WTC11 (cell line): Measurements from ENCODE around the gene PPM1M. TPM values are rescaled to one million over a fixed set of nuclear protein-coding genes. Genes with fewer than 3 reads are reported as not detected.

Experiments used
- ATAC-seq: fragments of 200-7000 bp; cut with Tn5 transposase; 2 replicates; pipeline ENCODE4 v1.10.0; 2021; ENCODE audit warnings: mild to moderate bottlenecking, moderate library complexity
- CTCF ChIA-PET: fragments of 300-600 bp; sonication (Branson Sonifier 250); formaldehyde crosslinking; loops from one replicate; lab custom pipeline; 2021; ENCODE audit warnings: antibody characterized with exemption; lab: Charles Lee
- POLR2A ChIA-PET: fragments of 350-600 bp; sonication (Branson Sonifier 250); formaldehyde crosslinking; loops from one replicate; lab custom pipeline; 2021; ENCODE audit warnings: antibody characterized with exemption; lab: Charles Lee
- DNase-seq: peaks from one replicate; pipeline ENCODE4 v3.0.0; 2021; ENCODE audit warnings: low spot score
- H3K27ac Mint-ChIP-seq: 2 replicates; pipeline ENCODE4 v1.8.0; 2021; ENCODE audit warnings: mixed read lengths
- H3K27me3 Mint-ChIP-seq: 2 replicates; pipeline ENCODE4 v1.8.0; 2021; ENCODE audit warnings: low read depth, mild to moderate bottlenecking, moderate library complexity, mixed read lengths
- H3K36me3 Mint-ChIP-seq: 2 replicates; pipeline ENCODE4 v1.8.0; 2021; ENCODE audit warnings: mixed read lengths
- H3K4me1 Mint-ChIP-seq: 2 replicates; pipeline ENCODE4 v1.8.0; 2022; ENCODE audit warnings: mixed read lengths
- H3K4me3 Mint-ChIP-seq: 2 replicates; pipeline ENCODE4 v1.8.0; 2021; ENCODE audit warnings: mild to moderate bottlenecking, moderate library complexity, mixed read lengths
- H3K9me3 Mint-ChIP-seq: 2 replicates; pipeline ENCODE4 v1.8.0; 2021; ENCODE audit warnings: mixed read lengths
- ARID4B ChIP-seq: sonication (generic); formaldehyde crosslinking; IDR thresholded peaks from 2 replicates; pipeline ENCODE4 v1.8.0; 2023; ENCODE audit warnings: missing genetic modification reagents, mild to moderate bottlenecking, borderline replicate concordance
- ATF3 ChIP-seq: sonication (generic); formaldehyde crosslinking; conservative IDR thresholded peaks from 2 replicates; pipeline ENCODE4 v1.8.1; 2022; ENCODE audit warnings: mild to moderate bottlenecking, missing genetic modification reagents
- CDX4 ChIP-seq: fragments of 250-450 bp; sonication (Bioruptor Pico); IDR thresholded peaks from 2 replicates; pipeline ENCODE4 v1.9.0; 2021; ENCODE audit warnings: moderate library complexity, mild to moderate bottlenecking, inconsistent platforms, borderline replicate concordance
- E2F5 ChIP-seq: sonication (generic); formaldehyde crosslinking; IDR thresholded peaks from 2 replicates; pipeline ENCODE4 v1.8.1; 2022; ENCODE audit warnings: mild to moderate bottlenecking, moderate library complexity, missing genetic modification reagents
- ESRRA ChIP-seq: sonication (generic); formaldehyde crosslinking; IDR thresholded peaks from 2 replicates; pipeline ENCODE4 v1.8.1; 2022; ENCODE audit warnings: mild to moderate bottlenecking, missing genetic modification reagents, borderline replicate concordance
- FOXP1 ChIP-seq: sonication (generic); formaldehyde crosslinking; IDR thresholded peaks from 2 replicates; pipeline ENCODE4 v1.8.0; 2022; ENCODE audit warnings: missing genetic modification reagents, mild to moderate bottlenecking, moderate library complexity, borderline replicate concordance
- GRHL2 ChIP-seq: fragments of 250-450 bp; sonication (Bioruptor Pico); IDR thresholded peaks from 2 replicates; pipeline ENCODE4 v1.8.0; 2022; ENCODE audit warnings: mild to moderate bottlenecking, moderate library complexity; ENCODE audit not compliant: insufficient replicate concordance, severe bottlenecking
- IRF2 ChIP-seq: sonication (generic); formaldehyde crosslinking; IDR thresholded peaks from 2 replicates; pipeline ENCODE4 v1.8.0; 2022; ENCODE audit warnings: low read depth, missing genetic modification reagents, borderline replicate concordance
- MLX ChIP-seq: sonication (generic); formaldehyde crosslinking; IDR thresholded peaks from 2 replicates; pipeline ENCODE4 v1.8.1; 2023; ENCODE audit warnings: mild to moderate bottlenecking, missing genetic modification reagents, moderate library complexity
- RELA ChIP-seq: sonication (generic); formaldehyde crosslinking; IDR thresholded peaks from 2 replicates; pipeline ENCODE4 v1.8.1; 2022; ENCODE audit warnings: missing genetic modification reagents, mild to moderate bottlenecking, borderline replicate concordance
- SMAD3 ChIP-seq: sonication (generic); formaldehyde crosslinking; IDR thresholded peaks from 2 replicates; pipeline ENCODE4 v1.8.0; 2022; ENCODE audit warnings: missing genetic modification reagents, mild to moderate bottlenecking, borderline replicate concordance
- ZNF121 ChIP-seq: sonication (generic); formaldehyde crosslinking; IDR thresholded peaks from 2 replicates; pipeline ENCODE4 v1.8.0; 2023; ENCODE audit warnings: missing genetic modification reagents
- ZNF232 ChIP-seq: sonication (generic); formaldehyde crosslinking; IDR thresholded peaks from 2 replicates; pipeline ENCODE4 v1.8.0; 2022; ENCODE audit warnings: mild to moderate bottlenecking, missing genetic modification reagents
- total RNA-seq: library from RNA; stranded (reverse); gene quantifications from 3 replicates; pipeline ENCODE4 v1.2.3, GENCODE V29; 2021
- TF ChIP-seq, protein P1 (sequence below): sonication (generic); formaldehyde crosslinking; IDR thresholded peaks from 2 replicates; pipeline ENCODE4 v1.8.0; 2022; ENCODE audit warnings: mild to moderate bottlenecking, missing genetic modification reagents
- TF ChIP-seq, protein P2 (sequence below): sonication (generic); formaldehyde crosslinking; IDR thresholded peaks from 2 replicates; pipeline ENCODE4 v1.8.1; 2023; ENCODE audit warnings: mild to moderate bottlenecking, missing genetic modification reagents

PPM1M gene
- total RNA-seq, 1 experiment from 2014 or later, result 7.0 TPM

DNA sequence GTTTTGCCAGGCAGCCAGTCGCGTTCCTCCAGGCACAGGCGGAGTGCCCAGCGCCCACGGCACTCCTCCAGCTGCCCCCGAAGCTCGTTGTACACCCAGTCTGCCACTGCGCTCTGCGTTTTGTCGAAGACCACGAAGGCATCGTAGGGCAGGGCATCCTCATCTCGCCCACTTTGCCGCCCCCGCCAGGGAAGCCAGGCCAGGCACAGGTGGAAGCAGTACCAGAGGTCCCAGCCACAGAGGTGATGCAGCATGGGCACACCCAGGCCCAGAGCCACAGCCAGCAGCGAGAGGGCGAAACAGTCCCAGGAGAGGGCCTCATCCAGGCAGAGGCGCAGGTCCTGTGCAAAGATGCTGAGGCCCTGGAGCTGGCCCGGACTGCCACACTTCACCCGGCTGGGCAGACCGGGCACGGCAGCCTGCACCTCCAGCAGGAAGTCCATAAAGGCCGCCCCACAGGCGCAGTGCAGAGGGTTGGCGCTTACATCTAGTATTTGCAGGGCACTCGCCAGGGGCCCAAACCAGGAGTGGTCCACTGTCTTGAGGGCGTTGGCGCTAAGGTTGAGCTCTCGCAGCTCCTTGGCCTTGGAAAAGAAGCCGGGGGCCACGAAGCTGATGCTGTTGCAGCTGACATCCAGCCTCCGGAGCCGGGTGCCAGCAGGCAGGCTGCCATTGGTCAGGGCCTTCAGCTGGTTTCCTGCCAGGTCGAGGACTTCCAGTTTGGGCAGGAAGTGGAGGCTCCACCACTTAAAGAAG, 23.8 kb upstream of the PPM1M start:
- H3K36me3 Mint-ChIP-seq, result no peaks in the 10 kb centered on the region
- DNase-seq (no peak), ATAC-seq (no peak)
- no peak overlapping the region for H3K4me3 Mint-ChIP-seq
- no peaks in the 10 kb centered on the region for H3K27me3 Mint-ChIP-seq
- H3K4me1 Mint-ChIP-seq, result peaks cover 9% of the 10 kb centered on the region
- TF ChIP-seq RELA (0 out of 2 replicates have a peak, but pooled peaks have one; percentile 39), FOXP1 (CRISPR knock-in tag) (no peak)
- CTCF ChIA-PET, result interaction anchor here (0.5 to 11.5 kb wide), 31 partner anchors 13 to 225 kb away, joined by 3 to 222 read pairs (median 11); partner anchors contain the start of genes PPM1M, TWF2 and WDR82
- H3K9me3 Mint-ChIP-seq, result no peaks in the 10 kb centered on the region
- no peak overlapping the region for H3K27ac Mint-ChIP-seq
- POLR2A ChIA-PET, result interaction anchor here (0.6 to 0.9 kb wide), 2 partner anchors 16 to 19 kb away, joined by 3 read pairs; no protein-coding TSS in a partner anchor

- peak overlapping the region; percentile 68; the same call in 1 of the 2 replicates for H3K27ac Mint-ChIP-seq
- no peaks in the 10 kb centered on the region for H3K9me3 Mint-ChIP-seq
- POLR2A ChIA-PET, result interaction anchor here (0.6 to 0.9 kb wide), 2 partner anchors 15 to 18 kb away, joined by 3 read pairs; no protein-coding TSS in a partner anchor
- ATAC-seq, result no peak
- CTCF ChIA-PET, result interaction anchor here (0.5 to 11.5 kb wide), 12 partner anchors 12 to 190 kb away, joined by 3 to 222 read pairs (median 20); partner anchors contain the start of genes PPM1M, TWF2 and WDR82
- no peaks in the 10 kb centered on the region for H3K27me3 Mint-ChIP-seq
- TF ChIP-seq ATF3 (CRISPR knock-in tag) (no peak), E2F5 (CRISPR knock-in tag) (no peak), MLX (CRISPR knock-in tag) (no peak), IRF2 (CRISPR knock-in tag) (no peak), ZNF232 (CRISPR knock-in tag) (no peak), FOXP1 (CRISPR knock-in tag) (no peak), ESRRA (CRISPR knock-in tag) (no peak), SMAD3 (no peak), ARID4B (no peak), GRHL2 (CRISPR knock-in tag) (no peak), ZNF121 (CRISPR knock-in tag) (no peak), CDX4 (CRISPR knock-in tag) (no peak)
- TF ChIP-seq, protein P1, sequence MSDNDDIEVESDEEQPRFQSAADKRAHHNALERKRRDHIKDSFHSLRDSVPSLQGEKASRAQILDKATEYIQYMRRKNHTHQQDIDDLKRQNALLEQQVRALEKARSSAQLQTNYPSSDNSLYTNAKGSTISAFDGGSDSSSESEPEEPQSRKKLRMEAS, result no peak
- TF ChIP-seq, protein P2, sequence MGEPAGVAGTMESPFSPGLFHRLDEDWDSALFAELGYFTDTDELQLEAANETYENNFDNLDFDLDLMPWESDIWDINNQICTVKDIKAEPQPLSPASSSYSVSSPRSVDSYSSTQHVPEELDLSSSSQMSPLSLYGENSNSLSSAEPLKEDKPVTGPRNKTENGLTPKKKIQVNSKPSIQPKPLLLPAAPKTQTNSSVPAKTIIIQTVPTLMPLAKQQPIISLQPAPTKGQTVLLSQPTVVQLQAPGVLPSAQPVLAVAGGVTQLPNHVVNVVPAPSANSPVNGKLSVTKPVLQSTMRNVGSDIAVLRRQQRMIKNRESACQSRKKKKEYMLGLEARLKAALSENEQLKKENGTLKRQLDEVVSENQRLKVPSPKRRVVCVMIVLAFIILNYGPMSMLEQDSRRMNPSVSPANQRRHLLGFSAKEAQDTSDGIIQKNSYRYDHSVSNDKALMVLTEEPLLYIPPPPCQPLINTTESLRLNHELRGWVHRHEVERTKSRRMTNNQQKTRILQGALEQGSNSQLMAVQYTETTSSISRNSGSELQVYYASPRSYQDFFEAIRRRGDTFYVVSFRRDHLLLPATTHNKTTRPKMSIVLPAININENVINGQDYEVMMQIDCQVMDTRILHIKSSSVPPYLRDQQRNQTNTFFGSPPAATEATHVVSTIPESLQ, result no peak
- TF ChIP-seq, all 79 proteins: peak for 0
- DNase-seq, result no peak
- Mint-ChIP-seq H3K36me3 (no peaks in the 10 kb centered on the region), H3K4me3 (no peak overlapping the region), H3K4me1 (peaks cover 9% of the 10 kb centered on the region)
These were observed 23.0 kb upstream of the PPM1M start for GRCh38 chr3:52222319-52223221.
